GM19023 (cell line): ENCODE data around the gene EZH2.

Source experiments
- ATAC-seq: cut with Tn5 transposase; IDR thresholded peaks from one replicate; pipeline ENCODE4 v1.9.1; 2021; ENCODE audit warnings: mild to moderate bottlenecking, moderate library complexity; ENCODE audit not compliant: unreplicated experiment

EZH2 gene

DNA sequence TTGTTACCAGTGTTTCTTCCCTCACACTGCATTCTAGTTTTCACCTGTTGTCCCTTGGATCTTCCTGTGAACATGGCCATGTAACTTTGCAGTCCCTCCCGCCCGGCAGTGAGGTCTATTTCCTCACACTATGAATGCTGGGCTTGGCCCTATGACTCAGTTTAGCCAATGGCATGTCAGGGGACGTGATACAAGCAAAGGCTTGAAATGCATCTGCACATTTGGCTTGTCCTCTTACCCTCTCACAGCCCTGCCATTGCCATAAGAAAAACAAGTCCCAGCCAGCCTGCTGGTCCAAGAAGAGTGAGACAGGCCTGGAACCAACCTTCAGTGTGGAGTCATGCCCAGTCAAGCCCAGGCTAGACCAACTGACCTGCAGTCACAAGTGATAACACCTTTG lies 17.1 kb upstream of the EZH2 start:
- ATAC-seq = no peak

GRCh38 chr7:148898845-148899484 lies 14.9 kb upstream of the EZH2 start:
- no peak for ATAC-seq

DNA sequence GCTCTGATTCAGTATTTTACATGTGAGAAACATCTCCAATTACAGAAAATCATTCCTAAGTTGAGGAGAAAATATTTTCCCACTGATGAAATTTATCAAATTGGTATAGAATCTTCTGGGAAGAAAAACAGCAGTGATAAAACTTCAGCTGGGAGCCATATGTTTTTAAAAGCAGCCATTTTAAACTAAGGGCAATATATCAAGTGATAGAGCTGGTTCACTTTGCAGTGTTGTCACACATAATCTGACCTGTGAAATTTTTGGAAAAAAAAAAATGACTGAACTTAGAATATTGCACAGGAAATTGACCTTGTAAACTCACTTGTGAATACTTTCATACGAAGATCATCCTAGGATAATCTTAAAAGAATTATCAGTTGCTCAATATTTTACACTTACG lies 10.5 kb upstream of the EZH2 start:
- no peak for ATAC-seq

DNA sequence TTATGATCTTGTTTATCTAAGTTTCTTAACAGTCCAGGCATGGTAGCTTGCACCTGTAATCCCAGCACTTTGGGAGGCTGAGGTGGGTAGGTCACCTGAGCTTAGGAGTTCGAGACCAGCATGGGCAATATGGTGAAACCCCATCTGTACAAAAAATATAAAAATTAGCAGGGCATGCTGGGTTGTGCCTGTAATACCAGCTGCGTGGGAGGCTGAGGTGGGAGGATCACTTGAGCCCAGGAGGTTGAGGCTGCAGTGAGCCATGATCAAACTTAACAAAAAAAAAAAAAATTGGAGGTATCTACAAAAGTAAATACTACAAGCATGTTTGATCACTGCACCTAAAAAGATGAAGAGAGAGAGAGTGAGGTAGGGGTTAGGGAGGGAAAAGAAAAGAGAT lies 9.0 kb upstream of the EZH2 start:
- no peak for ATAC-seq

DNA sequence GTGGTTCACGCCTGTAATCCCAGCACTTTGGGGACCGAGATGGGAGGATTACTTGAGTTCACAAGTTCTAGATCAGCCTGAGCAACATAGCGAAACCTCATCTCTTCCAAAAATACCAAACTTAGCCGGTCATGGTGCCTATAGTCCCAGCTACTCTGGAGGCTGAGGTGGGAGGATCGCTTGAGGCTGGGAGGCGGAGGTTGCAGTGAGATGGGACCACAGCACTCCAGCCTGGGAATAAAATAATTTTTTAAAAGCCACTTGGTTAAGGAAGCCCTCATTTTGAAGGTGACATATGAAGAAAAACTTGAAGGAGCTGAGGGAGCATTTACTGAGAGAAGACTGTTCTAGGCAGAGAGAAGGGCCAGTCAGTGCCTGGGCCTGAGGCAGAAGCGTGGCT lies 4.2 kb upstream of the EZH2 start:
- no peak for ATAC-seq

- no peak for ATAC-seq
Measured at GRCh38 chr7:148886844-148887243, 2.8 kb upstream of the EZH2 start.

GRCh38 chr7:148884299-148885022 lies 370 bp upstream of the EZH2 start:
- ATAC-seq = peak; percentile 87

- peak; percentile 28 for ATAC-seq
Measured at GRCh38 chr7:148883266-148884048, 634 bp downstream of the EZH2 start.

DNA sequence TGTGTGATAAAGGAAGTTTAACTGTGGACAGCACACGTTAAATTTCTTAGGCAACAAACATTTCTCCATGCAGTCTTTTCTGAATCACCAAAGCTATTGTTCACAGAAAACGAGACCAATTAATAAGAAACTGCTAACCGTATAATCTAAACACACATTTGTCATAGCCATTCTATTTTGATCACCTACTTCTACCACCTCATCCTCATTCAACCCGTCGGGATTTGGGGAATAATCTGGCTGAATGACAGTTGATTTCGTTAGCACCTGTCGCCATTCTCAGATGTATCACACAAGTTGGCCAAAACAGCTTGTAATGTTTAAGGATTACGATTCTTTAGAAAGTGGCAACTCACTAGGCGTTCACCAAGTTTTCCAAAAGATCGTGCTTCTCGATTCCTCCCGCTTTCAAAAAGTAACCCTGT lies 1.2 kb downstream of the EZH2 start:
- no peak for ATAC-seq

GRCh38 chr7:148882192-148882591 lies 1.9 kb downstream of the EZH2 start:
- no peak for ATAC-seq

- no peak for ATAC-seq
Measured at GRCh38 chr7:148878317-148878716, 5.8 kb downstream of the EZH2 start.

GRCh38 chr7:148877517-148877916 lies 6.6 kb downstream of the EZH2 start:
- no peak for ATAC-seq

- ATAC-seq = no peak
Measured at GRCh38 chr7:148872188-148872587, 11.9 kb downstream of the EZH2 start.

- no peak for ATAC-seq
Measured at GRCh38 chr7:148871551-148871950, 12.5 kb downstream of the EZH2 start.

DNA sequence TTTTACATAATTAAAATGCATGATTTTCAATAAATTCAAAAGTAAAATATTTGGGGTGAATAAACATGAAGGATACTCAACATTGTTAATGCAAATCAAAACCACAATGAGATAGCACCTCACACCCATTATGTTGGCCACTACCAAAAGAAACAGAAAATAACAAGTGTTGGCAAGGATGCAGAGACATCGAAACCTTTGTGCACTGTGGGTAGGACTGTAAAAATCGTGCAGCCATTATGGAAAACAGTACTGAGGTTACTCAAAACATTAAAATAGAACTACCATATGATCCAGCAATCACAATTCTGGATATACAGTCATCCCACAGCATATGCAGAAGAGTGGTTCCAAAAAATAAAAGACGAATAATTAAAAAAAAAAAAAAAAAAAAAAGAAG lies 13.1 kb downstream of the EZH2 start:
- ATAC-seq = no peak

- no peak for ATAC-seq
Measured at GRCh38 chr7:148868378-148868674, 15.8 kb downstream of the EZH2 start.

DNA sequence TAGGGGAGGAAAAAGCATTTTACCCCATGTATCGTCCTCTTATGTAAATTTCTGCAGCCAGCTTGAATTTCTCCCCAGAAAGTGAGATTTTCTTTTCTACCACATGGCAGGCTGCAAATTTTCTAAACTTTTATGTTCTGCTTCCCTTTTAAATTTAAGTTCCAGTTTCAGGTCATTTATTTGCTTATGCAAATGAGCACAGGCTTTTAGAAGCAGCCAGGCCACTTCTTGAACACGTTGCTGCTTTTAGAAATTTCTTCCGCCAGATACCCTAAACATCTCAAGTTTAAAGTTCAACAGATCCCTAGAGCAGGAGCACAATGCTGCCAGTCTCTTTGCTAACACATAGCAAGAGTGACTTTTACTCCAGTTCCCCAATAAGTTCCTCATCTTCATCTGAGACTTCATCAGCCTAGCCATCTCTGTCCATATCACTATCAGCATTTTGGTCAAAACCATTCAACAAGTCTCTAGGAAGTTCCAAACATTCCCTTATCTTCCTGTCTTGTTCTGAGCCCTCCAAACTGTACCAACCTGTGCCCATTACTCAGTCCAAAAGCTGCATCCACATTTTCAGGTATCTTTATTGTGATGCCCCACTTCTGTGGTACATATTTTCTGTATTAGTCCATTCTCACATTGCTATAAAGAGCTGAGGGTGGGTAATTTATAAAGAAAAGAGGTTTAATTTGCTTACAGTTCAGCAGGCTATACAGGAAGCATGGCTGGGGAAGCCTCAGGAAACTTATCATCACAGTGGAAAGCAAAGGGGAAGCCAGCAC lies 16.3 kb downstream of the EZH2 start:
- no peak for ATAC-seq

GRCh38 chr7:148866362-148866761 lies 17.7 kb downstream of the EZH2 start:
- ATAC-seq = no peak

DNA sequence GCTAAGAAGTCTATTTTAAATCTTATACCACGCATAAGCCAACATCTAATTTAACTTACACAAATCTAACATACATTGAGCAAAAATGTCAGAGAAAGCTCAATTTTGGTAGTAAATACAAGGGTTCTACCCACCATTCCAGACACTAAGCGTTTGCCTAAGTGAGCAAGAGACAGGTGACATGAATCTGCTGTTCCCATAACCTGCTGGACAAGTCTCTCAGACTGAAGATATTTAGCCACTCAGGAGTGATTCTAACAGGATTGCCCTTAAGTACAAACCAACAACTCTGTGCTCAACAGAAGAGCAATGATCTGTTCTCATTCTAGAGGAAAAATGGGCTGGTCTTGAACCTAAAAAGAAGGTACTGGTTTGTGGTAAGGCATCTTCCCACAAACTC lies 18.8 kb downstream of the EZH2 start:
- ATAC-seq = no peak

DNA sequence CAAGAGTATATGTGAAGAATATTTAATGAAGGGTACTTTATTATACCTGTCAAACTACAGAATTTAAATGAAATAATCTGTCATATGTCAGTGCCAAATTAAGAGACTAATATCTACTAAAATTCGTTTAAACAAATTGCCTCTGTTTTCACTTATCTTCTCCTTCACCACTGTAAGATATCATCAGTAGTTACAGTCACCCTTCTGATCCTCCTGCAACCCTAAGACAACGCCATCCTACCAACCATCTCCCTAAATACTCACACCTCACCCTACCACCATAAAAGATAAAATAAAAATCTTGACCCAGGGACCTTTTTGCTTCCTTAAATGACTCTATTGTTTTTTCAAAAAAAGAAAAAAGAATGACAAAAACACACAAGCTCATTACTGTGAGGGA lies 20.8 kb downstream of the EZH2 start:
- no peak for ATAC-seq

DNA sequence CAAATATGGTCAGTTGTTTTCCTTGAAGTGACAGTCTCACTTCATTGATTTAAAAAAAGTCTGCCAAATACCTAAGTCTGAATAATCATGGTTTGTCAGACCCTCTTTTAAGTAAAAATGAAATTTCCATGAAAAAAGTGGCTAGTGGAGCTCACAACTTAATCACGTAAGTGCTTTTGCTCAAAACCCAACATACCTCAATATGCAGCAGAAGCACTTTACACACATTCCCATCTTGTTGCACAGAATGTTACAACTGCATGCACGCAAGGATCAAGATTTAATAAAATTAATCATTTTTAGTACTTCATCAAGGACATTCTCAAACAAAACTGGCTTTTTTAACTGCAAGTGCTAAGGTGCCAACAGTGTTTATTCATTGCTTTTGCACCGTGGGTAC lies 21.6 kb downstream of the EZH2 start:
- no peak for ATAC-seq
